Astrocyte (in vitro differentiated cells and primary cell): ENCODE measurements around the gene CDY1B.
"Not testable (repeated sequence)": the region's sequence is repeated elsewhere in the genome, so short reads cannot be mapped to it uniquely, and the experiment has no call there.

Experiments used
- CTCF ChIP-seq: IDR thresholded peaks from 2 replicates; pipeline ENCODE4 v1.5.1; 2011; ENCODE audit warnings: low read depth, mild to moderate bottlenecking, inconsistent platforms, low read length, moderate library complexity; ENCODE audit not compliant: insufficient read depth
- EZH2 ChIP-seq: IDR thresholded peaks from 2 replicates; pipeline ENCODE4 v1.6.1; 2012; ENCODE audit warnings: mild to moderate bottlenecking, low read length, inconsistent platforms; ENCODE audit not compliant: insufficient read depth

- TF ChIP-seq CTCF, EZH2: not testable (repeated sequence)
Measured at GRCh38 chrY:24043209-24043608, 4.6 kb downstream of the CDY1B start.
